AG09309 (cell line): ENCODE results near the gene ATP5F1B.

ENCODE experiments used
- DNase-seq: peaks from one replicate; pipeline ENCODE4 v3.0.0-alpha.2; 2010; ENCODE audit warnings: low read depth
- H3K4me3 ChIP-seq: 2 replicates; pipeline ENCODE4 v1.5.1; 2011; ENCODE audit warnings: mild to moderate bottlenecking, low read depth, low read length, moderate library complexity; ENCODE audit not compliant: control insufficient read depth
- TF ChIP-seq, protein P1 (sequence below): IDR thresholded peaks from 2 replicates; pipeline ENCODE4 v1.5.1; 2011; ENCODE audit warnings: mild to moderate bottlenecking, low read depth, low read length, inconsistent platforms; ENCODE audit not compliant: insufficient read depth, control insufficient read depth; ENCODE audit errors: missing control alignments

ATP5F1B gene

DNA sequence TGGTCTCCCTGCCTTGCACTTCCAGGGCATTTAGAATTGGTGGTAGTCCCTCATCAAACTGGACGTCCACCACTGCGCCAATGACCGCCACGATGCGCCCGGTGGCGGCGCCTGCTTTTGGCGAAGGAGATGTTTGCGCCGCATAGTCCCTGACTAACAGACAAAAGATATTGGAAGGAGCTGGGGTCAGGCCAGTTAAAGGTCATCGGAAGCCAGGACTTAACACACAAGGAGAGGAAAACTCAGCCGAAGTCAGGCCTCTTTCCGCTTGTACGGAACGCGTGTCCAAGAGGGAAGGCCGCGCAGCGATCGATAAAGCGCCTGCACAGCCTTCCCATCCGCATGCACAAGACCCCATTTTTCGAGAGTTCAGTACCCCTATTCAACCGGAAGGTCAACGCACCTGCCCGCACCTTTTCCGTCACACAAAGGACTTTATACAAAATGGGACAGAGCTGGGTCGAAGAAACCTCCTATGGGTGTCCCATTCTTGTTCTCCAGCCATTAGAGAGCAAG, 525 bp downstream of the ATP5F1B start:
- TF ChIP-seq, protein P1, sequence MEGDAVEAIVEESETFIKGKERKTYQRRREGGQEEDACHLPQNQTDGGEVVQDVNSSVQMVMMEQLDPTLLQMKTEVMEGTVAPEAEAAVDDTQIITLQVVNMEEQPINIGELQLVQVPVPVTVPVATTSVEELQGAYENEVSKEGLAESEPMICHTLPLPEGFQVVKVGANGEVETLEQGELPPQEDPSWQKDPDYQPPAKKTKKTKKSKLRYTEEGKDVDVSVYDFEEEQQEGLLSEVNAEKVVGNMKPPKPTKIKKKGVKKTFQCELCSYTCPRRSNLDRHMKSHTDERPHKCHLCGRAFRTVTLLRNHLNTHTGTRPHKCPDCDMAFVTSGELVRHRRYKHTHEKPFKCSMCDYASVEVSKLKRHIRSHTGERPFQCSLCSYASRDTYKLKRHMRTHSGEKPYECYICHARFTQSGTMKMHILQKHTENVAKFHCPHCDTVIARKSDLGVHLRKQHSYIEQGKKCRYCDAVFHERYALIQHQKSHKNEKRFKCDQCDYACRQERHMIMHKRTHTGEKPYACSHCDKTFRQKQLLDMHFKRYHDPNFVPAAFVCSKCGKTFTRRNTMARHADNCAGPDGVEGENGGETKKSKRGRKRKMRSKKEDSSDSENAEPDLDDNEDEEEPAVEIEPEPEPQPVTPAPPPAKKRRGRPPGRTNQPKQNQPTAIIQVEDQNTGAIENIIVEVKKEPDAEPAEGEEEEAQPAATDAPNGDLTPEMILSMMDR: no peak
- DNase-seq: no peak
- peak overlapping the region; percentile 89 for H3K4me3 ChIP-seq

DNA sequence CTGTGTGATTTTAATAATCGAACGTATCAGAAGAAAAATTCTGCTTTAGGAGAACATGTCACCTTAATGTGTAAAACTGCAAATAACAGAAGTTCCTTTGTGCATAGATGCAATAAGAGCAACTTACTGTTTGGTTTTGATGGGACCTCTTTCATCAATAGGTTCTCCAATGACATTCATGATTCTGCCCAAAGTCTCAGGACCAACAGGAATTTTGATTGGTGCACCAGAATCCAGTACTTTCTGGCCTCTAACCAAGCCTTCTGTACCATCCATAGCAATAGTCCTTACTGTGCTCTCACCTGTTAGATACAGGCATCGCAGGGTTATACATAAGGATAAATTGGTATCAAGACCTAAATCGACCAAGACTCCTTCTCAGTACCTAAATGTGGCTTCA, 1.1 kb downstream of the ATP5F1B start:
- DNase-seq: no peak
- TF ChIP-seq, protein P1: no peak
- H3K4me3 ChIP-seq: peak overlapping the region; percentile 89

DNA sequence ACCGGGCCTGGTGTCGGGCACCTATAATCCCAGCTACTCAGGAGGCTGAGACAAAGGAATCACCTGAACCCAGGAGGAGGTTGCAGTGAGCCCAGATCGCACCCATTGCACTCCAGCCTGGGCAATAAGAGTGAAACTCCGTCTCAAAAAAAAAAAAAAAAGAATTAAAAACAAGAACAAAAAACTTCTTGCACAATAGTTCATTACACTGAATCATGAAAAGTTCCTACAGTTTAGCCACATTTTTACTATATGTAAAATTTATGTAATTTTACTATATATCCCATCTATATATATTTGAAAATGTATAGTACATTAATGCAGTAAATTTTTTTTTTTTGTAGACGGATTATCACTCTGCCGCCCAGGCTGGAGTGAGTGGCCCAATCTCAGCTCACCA, 4.6 kb downstream of the ATP5F1B start:
- TF ChIP-seq, protein P1: no peak
- DNase-seq: no peak
- H3K4me3 ChIP-seq: no peak overlapping the region

DNA sequence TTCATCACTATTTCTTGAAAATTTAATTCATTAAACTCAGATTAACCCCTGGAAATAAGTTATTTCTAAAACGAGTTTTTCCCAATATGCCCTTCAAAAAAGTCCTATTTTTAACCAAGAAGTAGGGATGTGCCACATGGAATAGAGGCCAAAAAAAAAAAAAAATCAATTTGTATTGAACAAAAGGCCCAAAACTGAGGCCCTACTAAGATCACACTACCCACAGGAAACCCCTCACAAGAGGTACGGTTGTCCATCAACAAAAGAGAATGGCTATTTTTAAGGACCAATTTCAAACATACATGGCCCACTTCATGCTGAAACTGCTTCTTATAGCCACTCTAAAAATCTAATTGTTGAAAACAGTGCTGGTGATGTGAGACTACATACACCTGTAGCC, 8.2 kb downstream of the ATP5F1B start:
- TF ChIP-seq, protein P1: no peak
- H3K4me3 ChIP-seq: no peak overlapping the region
- DNase-seq: no peak

DNA sequence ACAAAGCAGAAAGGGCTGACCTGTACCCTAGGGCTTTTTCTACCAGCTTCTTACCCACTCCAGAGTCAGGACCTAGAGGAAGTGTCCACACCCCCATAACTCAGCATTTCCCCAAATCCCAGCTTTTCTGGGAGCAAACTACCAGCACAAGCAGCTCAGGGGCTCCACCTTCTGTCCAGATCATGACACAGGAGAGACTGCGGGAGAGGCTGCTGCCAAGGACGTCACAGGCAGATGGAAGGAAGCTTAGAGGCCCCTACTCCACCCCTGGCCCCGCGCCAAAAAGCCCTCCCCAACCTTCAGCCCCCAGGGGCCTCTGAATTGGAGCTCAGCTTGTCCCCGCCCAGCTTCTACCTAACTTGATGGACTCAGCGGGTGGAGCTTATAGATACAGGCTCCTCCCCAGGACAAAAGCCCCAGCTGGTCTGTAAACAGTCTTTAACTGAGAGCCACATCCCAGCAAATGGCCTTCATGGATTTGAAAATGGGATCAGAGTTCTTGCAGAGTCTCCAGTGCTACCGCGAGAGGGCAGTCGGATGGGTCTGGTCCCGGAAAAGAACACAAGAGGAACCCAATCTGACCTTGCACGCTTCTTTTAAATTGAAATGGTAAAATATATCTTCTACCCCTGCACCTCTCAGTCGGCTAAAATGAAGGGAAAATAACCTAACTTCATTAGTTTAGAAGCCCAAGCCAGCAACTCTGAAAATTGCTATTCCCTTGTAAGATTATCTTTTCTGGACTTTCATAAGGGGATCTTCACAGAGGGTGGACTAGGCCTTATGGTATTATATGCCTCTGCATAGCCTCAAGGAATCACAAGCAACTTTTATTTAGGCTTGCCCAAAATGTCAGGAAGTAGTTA, 8.9 kb downstream of the ATP5F1B start:
- peak; percentile 100 for DNase-seq
- H3K4me3 ChIP-seq: peak overlapping the region; percentile 87
- TF ChIP-seq, protein P1: peak; percentile 80

DNA sequence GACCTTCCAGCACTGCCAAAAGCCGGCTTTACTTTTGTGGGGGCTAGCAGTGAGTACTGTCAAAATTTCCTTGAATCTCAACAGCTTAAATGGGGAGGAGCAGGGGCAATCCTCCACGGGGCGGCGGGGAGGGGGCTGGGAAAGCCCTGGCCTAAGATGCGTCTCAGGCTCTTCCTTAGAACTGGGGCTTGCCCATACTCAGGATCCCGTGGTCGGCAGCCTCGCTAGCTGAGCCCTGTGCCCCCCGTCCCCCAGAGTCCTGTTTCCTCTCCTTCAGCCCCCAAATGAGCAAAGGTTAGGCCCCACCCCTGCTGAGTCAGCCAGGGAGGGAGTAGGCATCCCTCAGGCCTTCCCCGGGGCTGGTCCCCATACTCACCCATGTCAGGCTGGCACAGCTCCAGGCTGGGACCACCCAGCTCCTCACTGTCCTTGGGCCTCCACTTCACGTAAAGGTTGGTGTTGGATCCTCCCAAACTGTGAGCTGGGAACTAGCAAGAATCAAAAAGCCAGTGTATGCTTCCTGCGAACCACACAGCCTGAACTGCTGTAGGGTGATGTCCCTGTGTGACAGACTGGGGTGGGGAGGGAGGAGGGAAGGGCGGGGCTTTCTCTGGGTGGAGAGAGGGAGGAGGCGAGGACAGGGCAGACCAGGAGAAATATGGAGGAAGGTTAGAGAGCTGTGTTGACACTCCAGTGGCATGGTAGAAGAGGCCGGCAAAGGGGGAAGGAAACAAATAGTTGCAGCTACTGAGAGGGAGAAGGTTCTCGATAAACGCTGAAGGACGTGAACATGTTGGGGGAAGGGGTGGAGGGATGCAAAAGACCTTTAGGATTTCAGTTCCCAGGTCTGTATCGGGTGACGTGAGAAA, 9.7 kb downstream of the ATP5F1B start:
- DNase-seq: peak; percentile 52
- TF ChIP-seq, protein P1: no peak

More for the DNA sequence above, 9.7 kb downstream of the ATP5F1B start:
- H3K4me3 ChIP-seq: peak overlapping the region; percentile 87
